A549 (cell line): Measurements from ENCODE around the gene PTK7. TPM values are rescaled to one million over a fixed set of nuclear protein-coding genes. Genes with fewer than 3 reads are reported as not detected.

Source experiments
- ATAC-seq, 2 experiments: fragments of 200-7000 bp in 1 of 2; fragments of >200 bp in 1 of 2; cut with Nextera tagmentation in 1 of 2; cut with Tn5 transposase in 1 of 2; 3 replicates each; pipeline versions ENCODE4 v1.8.0 to v1.9.1; 2018 to 2020; ENCODE audit warnings: mild to moderate bottlenecking in 1 of 2, moderate library complexity in 1 of 2
- CTCF ChIA-PET: fragments of 300-600 bp; sonication (Branson Sonifier 250); formaldehyde crosslinking; extraction: SDS; loops from one replicate; lab custom pipeline; 2021; ENCODE audit warnings: antibody characterized with exemption, inconsistent platforms; lab: Yijun Ruan, JAX
- POLR2A ChIA-PET: fragments of 350-600 bp; formaldehyde crosslinking; extraction: SDS; loops from one replicate; lab custom pipeline; 2021; ENCODE audit warnings: antibody characterized with exemption, inconsistent platforms; lab: Yijun Ruan, JAX
- DNase-seq, 2 experiments: peaks; one replicate each; pipeline versions ENCODE4 v3.0.0 to v3.0.0-alpha.2; 2011 to 2016; ENCODE audit warnings: low read depth in 1 of 2, low spot score in 1 of 2
- FAIRE-seq: peaks from 2 replicates; lab custom pipeline; 2011; peaks lifted over from hg19 to GRCh38; lab: Jason Lieb, UNC
- H3K27ac ChIP-seq, 2 experiments: fragments of >200 bp; sonication (Bioruptor Twin); formaldehyde crosslinking; 3 replicates each; pipeline ENCODE4 v1.5.1; 2016 to 2017
- H3K4me1 ChIP-seq: fragments of >200 bp; sonication (Bioruptor Twin); formaldehyde crosslinking; 3 replicates; pipeline ENCODE4 v1.6.1; 2016
- H3K4me2 ChIP-seq: fragments of >200 bp; sonication (Bioruptor Twin); formaldehyde crosslinking; 3 replicates; pipeline ENCODE4 v1.6.1; 2016
- H3K4me3 ChIP-seq: fragments of >200 bp; sonication (Bioruptor Twin); formaldehyde crosslinking; 3 replicates; pipeline ENCODE4 v1.5.1; 2016
- H3K9me3 ChIP-seq: fragments of >200 bp; sonication (Bioruptor Twin); formaldehyde crosslinking; 3 replicates; pipeline ENCODE4 v1.6.1; 2016
- CBX8 ChIP-seq: fragments of 200-600 bp; sonication (generic); IDR thresholded peaks from 2 replicates; pipeline ENCODE4 v1.6.1; 2016
- CHD2 ChIP-seq: fragments of 150-350 bp; IDR thresholded peaks from 2 replicates; pipeline ENCODE4 v1.6.1; 2014; ENCODE audit warnings: low read length; ENCODE audit not compliant: partially characterized antibody
- EHF ChIP-seq: fragments of 250-450 bp; sonication (Bioruptor Pico); IDR thresholded peaks from 2 replicates; pipeline ENCODE4 v1.5.0; 2020; ENCODE audit warnings: mild to moderate bottlenecking
- EP300 ChIP-seq, 2 experiments: fragments of >200 bp; sonication (Bioruptor Twin); formaldehyde crosslinking; IDR thresholded peaks; 2 replicates in 1 of 2; 3 replicates in 1 of 2; pipeline ENCODE4 v1.6.1; 2016 to 2017
- ESRRA ChIP-seq: fragments of 150-350 bp; IDR thresholded peaks from 2 replicates; pipeline ENCODE4 v1.6.1; 2014; ENCODE audit warnings: mild to moderate bottlenecking, low read length, borderline replicate concordance
- FOSB ChIP-seq: fragments of 250-450 bp; sonication (Bioruptor Pico); IDR thresholded peaks from 2 replicates; pipeline ENCODE4 v1.5.0; 2020; ENCODE audit warnings: mild to moderate bottlenecking, moderate library complexity
- GATA3 ChIP-seq: IDR thresholded peaks from 2 replicates; pipeline ENCODE4 v1.6.1; 2012; ENCODE audit warnings: borderline replicate concordance
- HEYL ChIP-seq: fragments of 250-450 bp; sonication (Bioruptor Pico); IDR thresholded peaks from 2 replicates; pipeline ENCODE4 v1.8.0; 2021; ENCODE audit warnings: mild to moderate bottlenecking, moderate library complexity
- HOXA7 ChIP-seq: fragments of 250-450 bp; sonication (Bioruptor Pico); IDR thresholded peaks from 2 replicates; pipeline ENCODE4 v1.5.0; 2020; ENCODE audit warnings: mild to moderate bottlenecking, moderate library complexity
- JUN ChIP-seq, 2 experiments: fragments of >200 bp; sonication (Bioruptor Twin); formaldehyde crosslinking; IDR thresholded peaks; 2 replicates in 1 of 2; 3 replicates in 1 of 2; pipeline ENCODE4 v1.6.1; 2016 to 2017
- MAFK ChIP-seq: fragments of 450-650 bp; IDR thresholded peaks from 2 replicates; pipeline ENCODE4 v1.6.1; 2014; ENCODE audit not compliant: partially characterized antibody
- MAZ ChIP-seq: fragments of 150-350 bp; IDR thresholded peaks from 2 replicates; pipeline ENCODE4 v1.6.1; 2014; ENCODE audit warnings: antibody characterized with exemption, low read depth, low read length, borderline replicate concordance
- NPAS2 ChIP-seq: fragments of 250-450 bp; sonication (Bioruptor Pico); IDR thresholded peaks from 2 replicates; pipeline ENCODE4 v1.8.0; 2022; ENCODE audit warnings: mild to moderate bottlenecking, moderate library complexity, borderline replicate concordance
- PHF8 ChIP-seq: fragments of 200-600 bp; sonication (generic); IDR thresholded peaks from 2 replicates; pipeline ENCODE4 v1.6.1; 2016; ENCODE audit warnings: low read depth, mild to moderate bottlenecking, antibody characterized with exemption, moderate library complexity, borderline replicate concordance
- POLR2A ChIP-seq: IDR thresholded peaks from 2 replicates; pipeline ENCODE4 v1.6.1; 2012; ENCODE audit warnings: mild to moderate bottlenecking, low read length
- RARB ChIP-seq: fragments of 250-450 bp; sonication (Bioruptor Pico); IDR thresholded peaks from 2 replicates; pipeline ENCODE4 v1.8.0; 2021; ENCODE audit warnings: mild to moderate bottlenecking, moderate library complexity
- RCOR1 ChIP-seq: fragments of 150-350 bp; IDR thresholded peaks from 2 replicates; pipeline ENCODE4 v1.6.1; 2014; ENCODE audit warnings: antibody characterized with exemption, low read length, low read depth
- RFX5 ChIP-seq: fragments of 450-650 bp; IDR thresholded peaks from 2 replicates; pipeline ENCODE4 v1.7.1; 2014; ENCODE audit warnings: antibody characterized with exemption, mild to moderate bottlenecking, moderate library complexity
- RNF2 ChIP-seq: fragments of 200-600 bp; sonication (generic); IDR thresholded peaks from 2 replicates; pipeline ENCODE4 v1.6.1; 2016; ENCODE audit warnings: low read depth, mild to moderate bottlenecking, antibody characterized with exemption, moderate library complexity, borderline replicate concordance
- SREBF2 ChIP-seq: fragments of 450-650 bp; IDR thresholded peaks from 2 replicates; pipeline ENCODE4 v1.6.1; 2014; ENCODE audit warnings: mild to moderate bottlenecking, moderate library complexity
- TFCP2L1 ChIP-seq: fragments of 250-450 bp; sonication (Bioruptor Pico); IDR thresholded peaks from 2 replicates; pipeline ENCODE4 v1.5.0; 2021; ENCODE audit warnings: mild to moderate bottlenecking
- ZC3H11A ChIP-seq: fragments of 450-650 bp; IDR thresholded peaks from 2 replicates; pipeline ENCODE4 v1.6.1; 2014; ENCODE audit warnings: antibody characterized with exemption, mild to moderate bottlenecking
- ZFP36 ChIP-seq: fragments of 450-650 bp; IDR thresholded peaks from 2 replicates; pipeline ENCODE4 v1.6.1; 2014; ENCODE audit warnings: borderline replicate concordance; ENCODE audit not compliant: partially characterized antibody
- ZSCAN20 ChIP-seq: fragments of 250-450 bp; sonication (Bioruptor Pico); IDR thresholded peaks from 2 replicates; pipeline ENCODE4 v1.8.0; 2022; ENCODE audit warnings: mild to moderate bottlenecking, moderate library complexity
- WGBS: methylation state at CpG from one replicate; pipeline ENCODE4 v1.1.6; 2017; ENCODE audit errors: missing lambda C conversion rate; 5-methylcytosine and 5-hydroxymethylcytosine counted together
- polyA plus RNA-seq, 4 experiments: library from polyadenylated mRNA; depleted of rRNA in 3 of 4; stranded (reverse); fragments of >200 nt; fragmentation: RNase III in 1 of 4; extraction: RNeasy Plus Mini Kit Qiagen cat#74134 plus additional on column Dnase treatment in 1 of 4; gene quantifications; 2 replicates in 3 of 4; 3 replicates in 1 of 4; pipeline ENCODE4 v1.2.3, GENCODE V29; 2011 to 2017
- TF ChIP-seq, protein P1 (sequence below): IDR thresholded peaks from 2 replicates; pipeline ENCODE4 v1.6.1; 2012
- TF ChIP-seq, protein P2 (sequence below): fragments of 150-350 bp; IDR thresholded peaks from 2 replicates; pipeline ENCODE4 v1.6.1; 2014; ENCODE audit warnings: low read depth, mild to moderate bottlenecking, low read length
- TF ChIP-seq, protein P3 (sequence below): fragments of 250-450 bp; sonication (Bioruptor Pico); IDR thresholded peaks from 2 replicates; pipeline ENCODE4 v1.5.0; 2020; ENCODE audit warnings: low read depth, mild to moderate bottlenecking, moderate library complexity
- TF ChIP-seq, protein P4 (sequence below): fragments of 250-450 bp; sonication (Bioruptor Pico); IDR thresholded peaks from 2 replicates; pipeline ENCODE4 v1.5.0; 2021; ENCODE audit warnings: mild to moderate bottlenecking, moderate library complexity, borderline replicate concordance

PTK7 gene
- polyA plus RNA-seq, 2 of the 4 experiments (the other 2 are of a cell fraction), result 2.8 to 5.6 TPM

DNA sequence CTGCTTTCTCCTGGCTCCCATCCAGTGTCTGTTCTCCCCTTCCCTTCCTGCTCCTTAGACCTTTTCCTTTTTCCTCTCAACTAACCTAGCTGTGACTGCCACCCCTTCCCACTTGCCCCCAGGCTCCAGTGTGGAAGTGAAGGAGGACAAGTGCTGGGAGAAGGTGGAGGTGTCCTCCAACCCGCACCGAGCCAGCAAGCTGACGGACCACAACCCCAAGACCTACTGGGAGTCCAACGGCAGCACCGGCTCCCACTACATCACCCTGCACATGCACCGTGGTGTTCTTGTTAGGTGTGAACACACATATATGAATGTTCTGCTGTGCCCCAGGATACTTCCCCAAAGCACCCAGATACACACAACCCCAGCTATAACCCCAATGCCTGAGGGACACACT lies 124.4 kb downstream of the PTK7 start:
- ATAC-seq (no peak), FAIRE-seq (no peak), DNase-seq (no peak)
- TF ChIP-seq HEYL (CRISPR knock-in tag), result no peak
- TF ChIP-seq, protein P1, sequence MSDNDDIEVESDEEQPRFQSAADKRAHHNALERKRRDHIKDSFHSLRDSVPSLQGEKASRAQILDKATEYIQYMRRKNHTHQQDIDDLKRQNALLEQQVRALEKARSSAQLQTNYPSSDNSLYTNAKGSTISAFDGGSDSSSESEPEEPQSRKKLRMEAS, result no peak
- TF ChIP-seq MAFK, result no peak
- no peak for TF ChIP-seq ZFP36
- TF ChIP-seq ZSCAN20 (CRISPR knock-in tag), result no peak
- no peak for TF ChIP-seq CHD2
- TF ChIP-seq GATA3, result no peak
- TF ChIP-seq NPAS2 (CRISPR knock-in tag), result no peak
- no peak for TF ChIP-seq MAZ
- TF ChIP-seq RCOR1, result no peak
- no peak for TF ChIP-seq HOXA7 (CRISPR knock-in tag)
- TF ChIP-seq EHF (CRISPR knock-in tag), result no peak
- no peak for TF ChIP-seq JUN (IDR thresholded peaks at IDR 0.05)
- no peak for TF ChIP-seq EP300 (IDR thresholded peaks at IDR 0.05)
- H3K9me3 ChIP-seq, result no peaks in the 10 kb centered on the region
- no peak overlapping the region for H3K4me2 ChIP-seq
- H3K27ac ChIP-seq, result no peak overlapping the region
- ChIA-PET POLR2A (no interaction called here), CTCF (interaction anchor here (1.3 to 2.1 kb wide), 2 partner anchors 14 to 28 kb away, joined by 4 to 8 read pairs; partner anchors contain the start of gene DNPH1)
- no peak overlapping the region for H3K4me3 ChIP-seq
- H3K4me1 ChIP-seq, result no peaks in the 10 kb centered on the region
- WGBS, result 98% methylated on average over 6 of the region's 6 CpGs

DNA sequence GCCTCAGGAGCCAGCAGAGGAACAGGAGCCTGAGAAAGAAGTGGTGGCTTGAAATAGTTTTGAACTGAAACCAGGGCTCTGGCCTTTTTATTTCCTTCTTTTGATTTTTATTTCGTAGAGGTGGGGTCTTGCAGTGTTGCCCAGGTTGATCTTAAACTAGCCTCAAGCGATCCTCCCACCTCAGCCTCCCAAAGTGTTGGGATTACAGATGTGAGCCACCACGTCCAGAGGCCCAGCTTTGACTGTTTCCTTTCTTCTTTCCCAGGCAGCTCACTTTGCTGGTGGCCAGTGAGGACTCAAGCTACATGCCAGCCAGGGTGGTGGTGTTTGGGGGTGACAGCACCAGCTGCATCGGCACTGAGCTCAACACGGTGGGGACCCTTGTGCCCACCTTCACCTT lies 126.3 kb downstream of the PTK7 start:
- Histone ChIP-seq H3K27ac (no peak overlapping the region), H3K4me3 (no peak overlapping the region), H3K4me1 (peaks cover 4% of the 10 kb centered on the region; the same call in 2 of the 3 replicates), H3K4me2 (no peak overlapping the region), H3K9me3 (no peaks in the 10 kb centered on the region)
- ChIA-PET POLR2A (interaction anchor here (0.5 kb wide), 1 partner anchor 26 kb away, joined by 3 read pairs; no protein-coding TSS in a partner anchor), CTCF (interaction anchor here (0.8 to 2.1 kb wide), 2 partner anchors 26 to 27 kb away, joined by 3 to 8 read pairs; partner anchors contain the start of gene DNPH1)
- 71% methylated on average over 5 of the region's 5 CpGs for WGBS
- TF ChIP-seq SREBF2 (no peak), PHF8 (no peak), RARB (CRISPR knock-in tag) (no peak), TFCP2L1 (CRISPR knock-in tag) (no peak), RFX5 (no peak), ESRRA (no peak), CBX8 (no peak), EP300 (IDR thresholded peaks at IDR 0.05) (no peak), FOSB (CRISPR knock-in tag) (no peak), MAZ (no peak), MAFK (no peak), ZC3H11A (no peak), POLR2A (no peak), GATA3 (no peak), RNF2 (no peak)
- TF ChIP-seq, protein P2, sequence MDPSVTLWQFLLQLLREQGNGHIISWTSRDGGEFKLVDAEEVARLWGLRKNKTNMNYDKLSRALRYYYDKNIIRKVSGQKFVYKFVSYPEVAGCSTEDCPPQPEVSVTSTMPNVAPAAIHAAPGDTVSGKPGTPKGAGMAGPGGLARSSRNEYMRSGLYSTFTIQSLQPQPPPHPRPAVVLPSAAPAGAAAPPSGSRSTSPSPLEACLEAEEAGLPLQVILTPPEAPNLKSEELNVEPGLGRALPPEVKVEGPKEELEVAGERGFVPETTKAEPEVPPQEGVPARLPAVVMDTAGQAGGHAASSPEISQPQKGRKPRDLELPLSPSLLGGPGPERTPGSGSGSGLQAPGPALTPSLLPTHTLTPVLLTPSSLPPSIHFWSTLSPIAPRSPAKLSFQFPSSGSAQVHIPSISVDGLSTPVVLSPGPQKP, result no peak
- TF ChIP-seq, protein P3, sequence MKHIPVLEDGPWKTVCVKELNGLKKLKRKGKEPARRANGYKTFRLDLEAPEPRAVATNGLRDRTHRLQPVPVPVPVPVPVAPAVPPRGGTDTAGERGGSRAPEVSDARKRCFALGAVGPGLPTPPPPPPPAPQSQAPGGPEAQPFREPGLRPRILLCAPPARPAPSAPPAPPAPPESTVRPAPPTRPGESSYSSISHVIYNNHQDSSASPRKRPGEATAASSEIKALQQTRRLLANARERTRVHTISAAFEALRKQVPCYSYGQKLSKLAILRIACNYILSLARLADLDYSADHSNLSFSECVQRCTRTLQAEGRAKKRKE (CRISPR knock-in tag), result no peak
- TF ChIP-seq, protein P4, sequence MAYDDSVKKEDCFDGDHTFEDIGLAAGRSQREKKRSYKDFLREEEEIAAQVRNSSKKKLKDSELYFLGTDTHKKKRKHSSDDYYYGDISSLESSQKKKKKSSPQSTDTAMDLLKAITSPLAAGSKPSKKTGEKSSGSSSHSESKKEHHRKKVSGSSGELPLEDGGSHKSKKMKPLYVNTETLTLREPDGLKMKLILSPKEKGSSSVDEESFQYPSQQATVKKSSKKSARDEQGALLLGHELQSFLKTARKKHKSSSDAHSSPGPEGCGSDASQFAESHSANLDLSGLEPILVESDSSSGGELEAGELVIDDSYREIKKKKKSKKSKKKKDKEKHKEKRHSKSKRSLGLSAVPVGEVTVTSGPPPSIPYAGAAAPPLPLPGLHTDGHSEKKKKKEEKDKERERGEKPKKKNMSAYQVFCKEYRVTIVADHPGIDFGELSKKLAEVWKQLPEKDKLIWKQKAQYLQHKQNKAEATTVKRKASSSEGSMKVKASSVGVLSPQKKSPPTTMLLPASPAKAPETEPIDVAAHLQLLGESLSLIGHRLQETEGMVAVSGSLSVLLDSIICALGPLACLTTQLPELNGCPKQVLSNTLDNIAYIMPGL (CRISPR knock-in tag), result no peak
- FAIRE-seq (no peak), DNase-seq (no peak), ATAC-seq (no peak)
